GM18861 (cell line): ENCODE data around the gene ZDHHC14.

Source experiments
- ATAC-seq: cut with Tn5 transposase; IDR thresholded peaks from one replicate; pipeline ENCODE4 v1.9.1; 2021; ENCODE audit not compliant: unreplicated experiment

Gene ZDHHC14

GRCh38 chr6:157531169-157531985, 150.4 kb downstream of the ZDHHC14 start:
- ATAC-seq, result no peak

GRCh38 chr6:157531986-157532365, 151.0 kb downstream of the ZDHHC14 start:
- ATAC-seq, result no peak

- ATAC-seq, result no peak
Measured at GRCh38 chr6:157533048-157533871, 152.3 kb downstream of the ZDHHC14 start.

- ATAC-seq, result no peak
Measured at GRCh38 chr6:157534134-157534871, 153.3 kb downstream of the ZDHHC14 start.

GRCh38 chr6:157534977-157535339, 154.0 kb downstream of the ZDHHC14 start:
- ATAC-seq, result no peak

- peak; percentile 62 for ATAC-seq
Measured at GRCh38 chr6:157535340-157536222, 154.6 kb downstream of the ZDHHC14 start.

- ATAC-seq, result no peak
Measured at GRCh38 chr6:157536223-157536545, 155.2 kb downstream of the ZDHHC14 start.

GRCh38 chr6:157537556-157537955, 156.6 kb downstream of the ZDHHC14 start:
- ATAC-seq, result no peak

- no peak for ATAC-seq
Measured at GRCh38 chr6:157538168-157538567, 157.2 kb downstream of the ZDHHC14 start.

- no peak for ATAC-seq
Measured at GRCh38 chr6:157538698-157539097, 157.7 kb downstream of the ZDHHC14 start.

- ATAC-seq, result no peak
Measured at GRCh38 chr6:157539421-157539822, 158.4 kb downstream of the ZDHHC14 start.

GRCh38 chr6:157539900-157540752, 159.1 kb downstream of the ZDHHC14 start:
- no peak for ATAC-seq

GRCh38 chr6:157541618-157542413, 160.8 kb downstream of the ZDHHC14 start:
- no peak for ATAC-seq

- no peak for ATAC-seq
Measured at GRCh38 chr6:157542414-157543160, 161.6 kb downstream of the ZDHHC14 start.

- no peak for ATAC-seq
Measured at GRCh38 chr6:157546321-157546720, 165.3 kb downstream of the ZDHHC14 start.

GRCh38 chr6:157547112-157547511, 166.1 kb downstream of the ZDHHC14 start:
- no peak for ATAC-seq

GRCh38 chr6:157548635-157549467, 167.9 kb downstream of the ZDHHC14 start:
- no peak for ATAC-seq

- no peak for ATAC-seq
Measured at GRCh38 chr6:157549468-157549745, 168.4 kb downstream of the ZDHHC14 start.
